Mesenchymal stem cell (in vitro differentiated cells and primary cell): Measurements from ENCODE around the gene HNF1A.

Experiments
- DNase-seq: peaks from one replicate; pipeline ENCODE4 v3.0.0-alpha.2; 2013
- H2AFZ ChIP-seq: one replicate; pipeline ENCODE4 v1.6.1; 2013; ENCODE audit warnings: low read depth, mild to moderate bottlenecking, control low read depth, inconsistent platforms, low read length, moderate library complexity
- H2AK5ac ChIP-seq: 2 replicates; pipeline ENCODE4 v1.6.1; 2013; ENCODE audit warnings: low read length, moderate library complexity, mild to moderate bottlenecking, inconsistent platforms; ENCODE audit not compliant: severe bottlenecking
- H2BK120ac ChIP-seq: one replicate; pipeline ENCODE4 v1.6.1; 2013; ENCODE audit warnings: low read depth, mild to moderate bottlenecking, inconsistent platforms, low read length, moderate library complexity
- H2BK12ac ChIP-seq, 2 experiments: one replicate each; pipeline ENCODE4 v1.6.1; 2013; ENCODE audit warnings: inconsistent platforms in 2 of 2, low read length in 2 of 2, mild to moderate bottlenecking in 2 of 2, moderate library complexity in 2 of 2, control low read depth in 1 of 2
- H2BK15ac ChIP-seq: one replicate; pipeline ENCODE4 v1.6.1; 2013; ENCODE audit warnings: mild to moderate bottlenecking, low read depth, inconsistent platforms; ENCODE audit not compliant: poor library complexity, severe bottlenecking
- H2BK5ac ChIP-seq: 2 replicates; pipeline ENCODE4 v1.6.1; 2013; ENCODE audit warnings: low read depth, mild to moderate bottlenecking, low read length, control low read depth, inconsistent platforms; ENCODE audit not compliant: poor library complexity, severe bottlenecking
- H3K14ac ChIP-seq, 2 experiments: one replicate each; pipeline ENCODE4 v1.6.1; 2013; ENCODE audit warnings: inconsistent platforms in 2 of 2, low read length in 2 of 2, control low read depth in 1 of 2, mild to moderate bottlenecking in 1 of 2, moderate library complexity in 1 of 2
- H3K18ac ChIP-seq, 2 experiments: one replicate each; pipeline ENCODE4 v1.6.1; 2013; ENCODE audit warnings: inconsistent platforms in 2 of 2, low read length in 2 of 2, control low read depth in 1 of 2, low read depth in 1 of 2, mild to moderate bottlenecking in 1 of 2
- H3K23ac ChIP-seq, 2 experiments: one replicate each; pipeline ENCODE4 v1.6.1; 2013; ENCODE audit warnings: inconsistent platforms in 2 of 2, low read length in 2 of 2, mild to moderate bottlenecking in 2 of 2, moderate library complexity in 2 of 2, control low read depth in 1 of 2
- H3K27ac ChIP-seq: 2 replicates; pipeline ENCODE4 v1.5.1; 2013; ENCODE audit warnings: mild to moderate bottlenecking, moderate library complexity, low read length, control low read depth, inconsistent platforms; ENCODE audit not compliant: poor library complexity, severe bottlenecking
- H3K27me3 ChIP-seq, 2 experiments: 2 replicates each; pipeline versions ENCODE4 v1.6.1 to v1.7.0; 2013; ENCODE audit warnings: low read length in 2 of 2, mild to moderate bottlenecking in 2 of 2, moderate library complexity in 2 of 2, control low read depth in 1 of 2, inconsistent platforms in 1 of 2; ENCODE audit not compliant: control insufficient read depth in 1 of 2, insufficient read depth in 1 of 2
- H3K36me3 ChIP-seq, 2 experiments: 2 replicates each; pipeline versions ENCODE4 v1.6.1 to v1.7.0; 2013; ENCODE audit warnings: low read length in 2 of 2, control low read depth in 1 of 2, inconsistent platforms in 1 of 2, low read depth in 1 of 2, mild to moderate bottlenecking in 1 of 2; ENCODE audit not compliant: insufficient read depth in 2 of 2, control insufficient read depth in 1 of 2
- H3K4ac ChIP-seq, 2 experiments: one replicate each; pipeline ENCODE4 v1.6.1; 2013; ENCODE audit warnings: inconsistent platforms in 2 of 2, low read length in 2 of 2, mild to moderate bottlenecking in 2 of 2, moderate library complexity in 2 of 2, control low read depth in 1 of 2, low read depth in 1 of 2
- H3K4me1 ChIP-seq: 2 replicates; pipeline ENCODE4 v1.6.1; 2013; ENCODE audit warnings: low read depth, low read length, control low read depth; ENCODE audit not compliant: control insufficient read depth, insufficient read depth
- H3K4me2 ChIP-seq: 2 replicates; pipeline ENCODE4 v1.6.1; 2013; ENCODE audit warnings: low read length, mild to moderate bottlenecking, inconsistent platforms; ENCODE audit not compliant: poor library complexity, severe bottlenecking
- H3K4me3 ChIP-seq, 2 experiments: 2 replicates each; pipeline versions ENCODE4 v1.5.1 to v1.7.0; 2013; ENCODE audit warnings: low read length in 2 of 2, mild to moderate bottlenecking in 2 of 2, control low read depth in 1 of 2, low read depth in 1 of 2; ENCODE audit not compliant: insufficient read depth in 1 of 2
- H3K79me1 ChIP-seq: replicated peaks from 2 replicates; pipeline ENCODE4 v1.6.1; 2013; ENCODE audit warnings: mild to moderate bottlenecking, control low read depth, low read length, inconsistent platforms; ENCODE audit not compliant: poor library complexity, severe bottlenecking
- H3K9ac ChIP-seq: 2 replicates; pipeline ENCODE4 v1.7.0; 2013; ENCODE audit warnings: mild to moderate bottlenecking, low read length, moderate library complexity
- H3K9me3 ChIP-seq: 2 replicates; pipeline ENCODE4 v1.7.0; 2013; ENCODE audit warnings: mild to moderate bottlenecking, low read length; ENCODE audit not compliant: control insufficient read depth
- H4K8ac ChIP-seq: one replicate; pipeline ENCODE4 v1.6.1; 2013; ENCODE audit warnings: inconsistent platforms, mild to moderate bottlenecking, low read length, moderate library complexity
- H4K91ac ChIP-seq: one replicate; pipeline ENCODE4 v1.6.1; 2013; ENCODE audit warnings: mild to moderate bottlenecking, low read length, inconsistent platforms
- WGBS: methylation state at CpG from one replicate; pipeline ENCODE4 v1.1.7; 2013; ENCODE audit warnings: mixed read lengths; 5-methylcytosine and 5-hydroxymethylcytosine counted together

Gene HNF1A

GRCh38 chr12:120939523-120939922, 38.8 kb upstream of the HNF1A start:
- Histone ChIP-seq H2BK5ac (no peak overlapping the region), H2BK15ac (peak overlapping the region; percentile 36), H4K91ac (no peak overlapping the region), H2BK120ac (no peak overlapping the region), H2BK12ac (no peak overlapping the region), H3K23ac (no peak overlapping the region), H2AK5ac (no peak overlapping the region), H3K9me3 (no peaks in the 10 kb centered on the region), H3K36me3 (no peaks in the 10 kb centered on the region), H3K4me1 (peaks cover 3% of the 10 kb centered on the region), H3K4me2 (no peak overlapping the region), H3K9ac (no peak overlapping the region), H3K27me3 (peaks cover 14 to 48% of the 10 kb centered on the region in 2 experiments), H2AFZ (no peak overlapping the region), H3K4ac (no peak overlapping the region), H3K27ac (no peak overlapping the region), H4K8ac (no peak overlapping the region), H3K18ac (no peak overlapping the region), H3K14ac (no peak overlapping the region), H3K4me3 (no peak overlapping the region), H3K79me1 (no peaks in the 10 kb centered on the region)
- no peak for DNase-seq
- 73% methylated on average over 3 of the region's 3 CpGs for WGBS

GRCh38 chr12:120940006-120940405, 38.3 kb upstream of the HNF1A start:
- no peak overlapping the region for H3K4me2 ChIP-seq
- peaks cover 3% of the 10 kb centered on the region for H3K4me1 ChIP-seq
- DNase-seq, result no peak
- no peak overlapping the region for H2BK15ac ChIP-seq
- H3K27ac ChIP-seq, result no peak overlapping the region
- H3K4ac ChIP-seq, result no peak overlapping the region
- H3K27me3 ChIP-seq, result peaks cover 14 to 48% of the 10 kb centered on the region in 2 experiments
- H3K9me3 ChIP-seq, result no peaks in the 10 kb centered on the region
- no peak overlapping the region for H2BK12ac ChIP-seq
- no peak overlapping the region for H3K18ac ChIP-seq
- H2AK5ac ChIP-seq, result no peak overlapping the region
- H2BK120ac ChIP-seq, result no peak overlapping the region
- H3K36me3 ChIP-seq, result no peaks in the 10 kb centered on the region
- H3K79me1 ChIP-seq, result no peaks in the 10 kb centered on the region
- WGBS, result 96% methylated on average over 5 of the region's 5 CpGs
- H4K91ac ChIP-seq, result no peak overlapping the region
- H4K8ac ChIP-seq, result no peak overlapping the region
- H3K14ac ChIP-seq, result no peak overlapping the region
- no peak overlapping the region for H2AFZ ChIP-seq
- no peak overlapping the region for H3K4me3 ChIP-seq
- no peak overlapping the region for H3K9ac ChIP-seq
- H3K23ac ChIP-seq, result no peak overlapping the region
- no peak overlapping the region for H2BK5ac ChIP-seq

- no peak overlapping the region for H2BK120ac ChIP-seq
- H3K4me1 ChIP-seq, result peaks cover 3% of the 10 kb centered on the region
- no peak overlapping the region for H4K91ac ChIP-seq
- H3K18ac ChIP-seq, result no peak overlapping the region
- WGBS, result 76% methylated on average over 4 of the region's 5 CpGs
- H2AFZ ChIP-seq, result no peak overlapping the region
- H3K79me1 ChIP-seq, result no peaks in the 10 kb centered on the region
- no peak overlapping the region for H3K23ac ChIP-seq
- no peak overlapping the region for H2BK12ac ChIP-seq
- H3K9me3 ChIP-seq, result no peaks in the 10 kb centered on the region
- H3K36me3 ChIP-seq, result no peaks in the 10 kb centered on the region
- no peak overlapping the region for H2BK15ac ChIP-seq
- H3K27ac ChIP-seq, result no peak overlapping the region
- no peak overlapping the region for H2AK5ac ChIP-seq
- DNase-seq, result peak; percentile 70
- no peak overlapping the region for H3K4ac ChIP-seq
- no peak overlapping the region for H2BK5ac ChIP-seq
- no peak overlapping the region for H3K4me2 ChIP-seq
- no peak overlapping the region for H4K8ac ChIP-seq
- H3K27me3 ChIP-seq, result peaks cover 14 to 44% of the 10 kb centered on the region in 2 experiments
- H3K14ac ChIP-seq, result no peak overlapping the region
- H3K9ac ChIP-seq, result no peak overlapping the region
- H3K4me3 ChIP-seq, result no peak overlapping the region
These were observed 37.5 kb upstream of the HNF1A start for GRCh38 chr12:120940799-120941198.

- H2AFZ ChIP-seq, result no peak overlapping the region
- H3K4ac ChIP-seq, result no peak overlapping the region
- no peak overlapping the region for H2AK5ac ChIP-seq
- 91% methylated on average over 2 of the region's 4 CpGs for WGBS
- H3K9me3 ChIP-seq, result no peaks in the 10 kb centered on the region
- no peak overlapping the region for H2BK15ac ChIP-seq
- no peak overlapping the region for H3K4me3 ChIP-seq
- DNase-seq, result no peak
- no peak overlapping the region for H4K91ac ChIP-seq
- no peak overlapping the region for H3K9ac ChIP-seq
- H3K27me3 ChIP-seq, result peaks cover 8 to 40% of the 10 kb centered on the region in 2 experiments
- H2BK5ac ChIP-seq, result no peak overlapping the region
- peaks cover 3% of the 10 kb centered on the region for H3K4me1 ChIP-seq
- no peak overlapping the region for H2BK120ac ChIP-seq
- H3K36me3 ChIP-seq, result no peaks in the 10 kb centered on the region
- H3K79me1 ChIP-seq, result no peaks in the 10 kb centered on the region
- H4K8ac ChIP-seq, result no peak overlapping the region
- H3K4me2 ChIP-seq, result no peak overlapping the region
- no peak overlapping the region for H3K18ac ChIP-seq
- H3K27ac ChIP-seq, result no peak overlapping the region
- H3K14ac ChIP-seq, result no peak overlapping the region
- no peak overlapping the region for H3K23ac ChIP-seq
- H2BK12ac ChIP-seq, result no peak overlapping the region
These were observed 36.9 kb upstream of the HNF1A start for GRCh38 chr12:120941412-120941811.
